ENCODE results near the gene HTR1A.

- TF ChIP-seq POLR2A (IDR thresholded peaks at IDR 0.05; ENCODE audit: low read length): no peak
- no peak for TF ChIP-seq GATA1 (IDR thresholded peaks at IDR 0.05; ENCODE audit: low read depth, low read length)
Measured at GRCh38 chr5:63916786-63917185, 45.5 kb downstream of the HTR1A start.

All from erythroblast (primary cell).